ENCODE data around the gene FBXW8. TPM values are rescaled to one million over a fixed set of nuclear protein-coding genes. Genes with fewer than 3 reads are reported as not detected.

The FBXW8 gene
- total RNA-seq, 1 donor from 2014 or later, result 14.5 TPM

DNA sequence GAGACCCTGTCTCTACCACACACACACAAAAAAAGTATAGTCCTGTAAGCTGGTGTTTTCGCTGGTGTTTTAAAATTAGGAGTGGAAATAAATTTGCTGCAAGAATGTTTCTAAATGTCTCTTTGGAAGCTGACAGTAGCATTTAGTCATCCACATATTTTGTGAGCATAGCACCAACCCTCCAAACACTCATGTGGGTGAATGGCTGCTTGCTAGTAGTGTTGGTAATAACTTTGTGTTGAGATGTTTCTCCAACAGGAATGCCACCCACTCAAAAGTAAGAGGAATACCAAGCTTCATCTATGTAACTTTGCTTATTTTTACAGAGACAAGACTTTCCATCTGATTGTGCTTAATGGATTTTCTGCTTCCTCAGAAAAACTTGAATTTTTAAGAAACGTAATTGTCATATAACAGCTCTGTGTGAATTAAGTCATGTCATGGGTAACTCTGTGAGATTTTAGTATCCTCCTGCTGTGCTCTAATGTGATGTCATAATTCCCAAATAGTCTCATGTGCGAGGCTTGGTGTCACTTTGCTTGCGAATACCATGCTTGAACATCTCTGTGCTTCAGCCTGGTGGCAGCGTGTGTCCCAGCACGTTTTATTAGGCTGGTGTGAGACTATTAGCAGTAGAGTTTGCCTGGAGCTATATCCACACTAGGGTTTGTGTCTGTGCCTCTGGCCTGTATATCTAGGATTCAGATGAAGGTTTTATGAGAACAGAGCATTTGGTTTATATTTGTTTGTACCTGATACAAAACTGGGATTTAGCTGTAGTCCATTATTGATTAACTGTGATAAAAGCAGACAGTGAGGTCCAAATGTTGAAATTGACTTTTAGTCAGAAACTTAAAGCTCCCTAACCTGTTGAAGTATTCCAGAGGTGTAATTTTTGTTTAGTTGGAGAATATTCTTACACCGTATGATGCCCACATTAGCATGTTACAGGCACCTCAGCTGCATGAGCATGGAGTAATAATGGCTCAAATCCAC is 80.5 kb downstream of the FBXW8 start:
- DNase-seq, result no peak

DNA sequence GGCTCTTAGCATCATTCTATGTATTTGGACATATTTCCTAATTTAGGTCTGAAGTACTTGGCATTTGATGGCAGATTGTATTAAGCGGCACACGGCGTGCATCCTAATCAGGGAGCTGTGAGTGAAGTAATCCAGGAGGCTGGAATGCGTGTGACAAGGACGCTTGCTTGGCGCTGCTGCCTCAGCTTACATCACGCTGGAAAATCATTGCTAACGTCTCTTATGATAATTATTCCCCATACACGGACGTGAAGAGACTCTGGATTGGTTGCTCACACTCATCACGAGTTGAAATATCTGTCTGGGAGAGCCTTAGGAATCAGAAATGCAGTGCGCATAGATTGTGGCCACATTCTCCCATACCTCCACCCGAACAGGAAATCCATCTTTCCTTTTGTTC is 85.3 kb downstream of the FBXW8 start:
- DNase-seq, result no peak

DNA sequence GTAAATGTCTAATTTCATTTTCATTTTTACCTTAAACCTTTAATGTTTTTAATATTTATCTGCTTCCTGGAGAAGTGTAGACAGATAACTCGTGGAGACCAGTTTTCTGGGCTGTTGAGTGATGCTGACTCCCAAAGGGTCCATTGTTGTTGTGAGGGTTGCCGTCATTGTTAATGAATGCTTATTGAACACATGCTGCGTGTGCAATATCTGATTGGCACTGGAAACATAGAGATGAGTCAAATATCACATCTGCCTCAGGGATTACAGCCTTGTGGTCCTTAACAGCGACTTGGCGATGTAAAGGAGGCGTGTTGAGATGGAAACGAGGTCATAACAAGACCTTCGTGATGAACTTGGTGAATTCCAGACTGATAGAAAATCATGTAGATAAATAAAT is 85.9 kb downstream of the FBXW8 start:
- no peak for DNase-seq

GRCh38 chr12:116999066-116999465 is 88.3 kb downstream of the FBXW8 start:
- DNase-seq, result no peak

GRCh38 chr12:117000316-117000715 is 89.6 kb downstream of the FBXW8 start:
- DNase-seq, result no peak

- DNase-seq, result no peak
These were observed 91.5 kb downstream of the FBXW8 start for GRCh38 chr12:117002051-117002817.

DNA sequence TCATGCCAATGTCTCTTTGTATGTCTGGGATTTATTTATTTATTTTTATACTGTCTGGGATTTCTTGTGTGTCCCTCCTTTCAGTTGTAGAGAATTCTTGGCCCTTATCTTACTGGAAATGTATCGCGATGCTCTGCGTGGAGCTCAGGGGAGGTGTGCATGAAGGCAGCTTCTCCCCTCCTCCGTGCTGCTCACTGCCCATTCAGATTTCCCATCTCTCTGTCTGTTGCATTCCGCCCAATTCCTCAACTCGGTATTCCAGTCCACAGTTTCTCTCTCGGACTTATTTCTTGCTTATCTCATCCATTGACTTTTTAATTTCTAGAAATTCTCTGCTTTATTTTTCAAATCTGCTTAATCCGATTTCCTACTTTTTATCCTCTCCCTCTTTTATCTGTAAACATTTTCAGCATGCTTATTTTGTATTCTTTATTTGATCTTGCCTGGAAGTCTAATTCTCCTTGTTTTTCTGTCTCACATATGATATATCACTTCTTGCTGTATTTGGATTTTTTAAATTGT is 93.2 kb downstream of the FBXW8 start:
- no peak for DNase-seq

DNA sequence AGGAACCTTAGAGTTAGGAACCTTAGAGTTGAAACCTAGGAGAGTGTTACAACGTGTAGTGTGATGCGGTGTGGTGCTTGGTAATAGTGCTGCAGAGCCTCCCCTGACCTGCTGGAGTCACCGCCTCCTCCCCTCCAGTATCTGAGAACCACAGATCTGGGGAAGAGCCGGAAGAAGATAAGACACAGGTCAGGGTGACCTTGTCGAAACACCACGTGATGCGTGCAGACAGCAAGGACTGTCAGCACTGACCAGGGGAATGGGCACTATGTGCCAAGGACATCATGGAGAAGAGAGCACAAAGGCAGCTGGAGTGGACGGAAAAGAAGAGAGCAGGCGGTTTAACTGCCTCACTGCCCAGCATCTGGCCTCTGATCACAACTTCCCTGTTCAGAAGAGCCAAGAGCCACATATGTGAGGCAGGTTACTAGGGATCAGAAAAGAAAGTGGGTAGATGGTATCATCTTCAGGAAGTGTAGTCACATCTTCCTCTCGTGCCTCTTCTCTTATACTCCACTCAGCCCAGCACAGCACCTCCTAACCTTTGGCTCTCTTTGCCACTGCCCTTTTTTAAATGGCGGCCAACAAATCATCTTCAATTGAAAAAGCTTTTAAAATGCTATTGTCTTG is 94.8 kb downstream of the FBXW8 start:
- no peak for DNase-seq

GRCh38 chr12:117006333-117006732 is 95.6 kb downstream of the FBXW8 start:
- DNase-seq, result peak; percentile 10

- no peak for DNase-seq
These were observed 96.8 kb downstream of the FBXW8 start for GRCh38 chr12:117007577-117007976.

- DNase-seq, result no peak
These were observed 99.0 kb downstream of the FBXW8 start for GRCh38 chr12:117009759-117010158.

DNA sequence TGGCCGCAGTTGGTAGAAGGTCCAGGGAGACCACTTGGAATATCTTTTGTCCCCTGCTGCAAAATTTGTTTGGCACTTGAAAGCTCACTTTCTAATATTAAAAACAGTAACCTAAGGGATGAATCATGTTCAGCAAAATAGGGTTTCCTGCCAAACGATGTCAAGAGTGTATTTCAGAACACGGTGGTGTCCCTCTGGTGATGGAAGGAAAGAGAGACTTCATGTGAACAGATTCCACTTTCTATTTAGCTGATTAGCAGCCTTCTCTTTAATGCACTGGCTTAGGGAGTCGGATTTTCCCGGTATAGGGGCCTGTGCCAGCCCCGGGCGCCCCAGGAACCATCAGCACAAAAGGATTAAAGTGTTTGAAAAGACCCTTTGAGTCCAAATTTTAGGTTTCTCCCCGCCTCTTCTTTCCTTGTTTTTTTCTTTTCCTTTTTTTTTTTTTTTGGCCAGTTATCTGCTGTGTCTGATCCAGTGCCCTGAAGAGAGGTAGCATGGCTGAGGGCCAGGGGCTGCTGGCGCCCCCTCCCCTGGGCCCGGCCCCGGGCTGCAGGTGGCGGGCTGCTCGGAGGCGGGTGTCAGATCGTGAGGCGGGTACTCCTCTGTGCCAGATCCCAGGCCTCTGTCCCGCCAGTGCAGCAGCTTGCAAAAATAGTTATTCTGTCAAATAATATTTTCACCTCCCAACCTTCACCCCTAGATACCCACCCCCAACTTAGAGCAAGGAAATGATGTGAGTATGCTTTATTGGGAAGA is 100.1 kb downstream of the FBXW8 start:
- no peak for DNase-seq

DNA sequence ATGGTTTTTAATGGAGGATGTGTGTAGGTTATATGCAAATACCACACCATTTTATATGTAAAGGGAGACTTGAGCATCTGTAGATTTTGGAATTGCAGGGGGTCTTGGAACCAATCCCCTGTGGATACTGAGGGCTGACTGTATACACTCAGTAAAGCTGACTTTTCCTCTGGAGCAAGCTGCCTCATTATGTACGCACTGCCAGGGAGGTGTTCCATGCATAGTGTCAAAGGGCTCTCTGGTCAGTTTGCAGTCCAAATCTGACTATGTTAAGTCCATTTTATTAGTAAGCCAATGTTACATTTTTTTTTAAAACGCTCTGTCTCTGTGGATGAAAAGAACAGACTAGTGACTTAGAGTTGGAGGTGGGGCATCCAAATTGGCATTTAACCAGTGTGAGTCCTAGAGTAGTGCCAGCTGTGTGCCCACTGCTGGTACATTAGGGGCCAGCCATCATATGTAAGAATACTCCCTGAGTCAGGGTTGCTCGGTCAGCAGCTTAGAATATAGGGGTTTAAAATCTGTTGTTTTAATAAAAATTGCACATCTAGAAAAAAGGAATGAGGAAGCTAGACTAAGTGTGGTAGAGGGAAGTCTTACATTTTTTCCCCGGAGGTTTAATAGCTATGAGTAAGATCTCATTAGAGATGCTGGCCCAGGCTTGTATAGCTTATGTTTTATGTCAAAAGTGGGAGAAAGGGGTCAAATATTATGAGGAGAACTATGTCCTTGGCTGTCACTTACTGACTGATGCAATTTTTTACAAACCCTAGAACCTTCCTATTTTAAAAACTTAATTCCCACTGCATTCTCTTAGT is 101.4 kb downstream of the FBXW8 start:
- no peak for DNase-seq

- DNase-seq, result no peak
These were observed 103.0 kb downstream of the FBXW8 start for GRCh38 chr12:117013726-117014125.

DNA sequence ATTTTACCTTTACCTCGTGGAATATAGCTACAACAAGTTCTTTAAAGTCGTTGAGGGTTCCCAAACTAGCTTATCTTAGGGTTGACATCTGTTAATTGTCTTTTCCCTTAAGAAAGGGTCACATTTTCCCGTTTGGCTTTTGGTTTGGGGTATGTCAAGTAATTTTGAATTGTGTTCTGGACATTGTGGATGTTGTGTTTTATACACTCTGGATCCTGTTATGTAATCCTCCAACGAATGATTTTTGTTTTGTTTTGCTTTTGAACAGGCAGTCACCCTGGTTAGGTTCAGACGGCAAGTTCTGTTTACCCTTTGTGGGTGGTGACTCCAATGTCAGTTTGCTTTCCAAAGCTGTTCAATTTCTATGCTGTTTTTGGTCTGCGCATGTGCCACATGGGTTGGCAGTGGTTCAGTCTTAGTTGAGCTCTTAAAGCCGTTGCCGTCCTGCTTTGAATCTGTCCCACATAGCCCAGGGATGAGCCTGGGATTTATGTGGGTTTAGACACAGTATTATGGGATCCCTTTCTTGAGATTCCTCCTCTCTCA is 103.7 kb downstream of the FBXW8 start:
- DNase-seq, result no peak

DNA sequence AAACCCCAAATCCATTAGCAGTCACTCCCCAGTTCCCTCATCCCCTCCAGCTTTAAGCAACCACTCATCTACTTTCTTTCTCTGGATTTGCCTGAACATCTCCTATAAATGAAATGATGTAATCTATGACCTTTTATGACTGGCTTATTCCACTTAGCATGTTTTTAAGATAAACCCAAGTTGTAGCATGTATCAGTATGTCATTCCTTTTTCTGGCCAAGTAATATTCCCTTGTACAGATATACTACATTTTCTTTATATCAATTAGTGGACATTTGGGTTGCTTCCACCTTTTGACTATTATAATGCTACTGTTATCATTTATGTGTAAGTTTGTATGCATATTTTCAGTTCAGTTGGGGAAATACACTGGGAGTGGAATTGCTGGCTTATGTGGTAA is 105.1 kb downstream of the FBXW8 start:
- no peak for DNase-seq

- DNase-seq, result no peak
These were observed 107.1 kb downstream of the FBXW8 start for GRCh38 chr12:117017807-117018206.

DNA sequence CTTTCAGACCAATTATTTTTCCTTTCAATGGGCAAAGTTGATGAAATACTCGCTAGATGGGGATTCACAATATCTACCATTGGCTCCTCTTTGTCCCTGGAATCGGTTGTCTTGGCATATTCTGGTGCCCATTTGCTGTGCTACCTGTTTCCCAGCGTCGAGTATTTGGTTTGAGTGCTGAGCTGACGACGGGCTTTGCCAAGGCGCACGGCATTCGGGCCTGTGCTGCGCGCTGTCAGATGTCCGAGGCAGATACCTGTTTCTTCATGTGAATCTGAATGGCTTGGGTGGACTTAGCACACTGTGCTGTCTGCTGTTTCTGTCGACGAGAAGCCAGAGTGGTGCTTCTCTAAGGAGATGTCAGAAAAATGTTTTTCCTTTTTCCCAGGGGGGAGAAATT is 107.5 kb downstream of the FBXW8 start:
- DNase-seq, result no peak

DNA sequence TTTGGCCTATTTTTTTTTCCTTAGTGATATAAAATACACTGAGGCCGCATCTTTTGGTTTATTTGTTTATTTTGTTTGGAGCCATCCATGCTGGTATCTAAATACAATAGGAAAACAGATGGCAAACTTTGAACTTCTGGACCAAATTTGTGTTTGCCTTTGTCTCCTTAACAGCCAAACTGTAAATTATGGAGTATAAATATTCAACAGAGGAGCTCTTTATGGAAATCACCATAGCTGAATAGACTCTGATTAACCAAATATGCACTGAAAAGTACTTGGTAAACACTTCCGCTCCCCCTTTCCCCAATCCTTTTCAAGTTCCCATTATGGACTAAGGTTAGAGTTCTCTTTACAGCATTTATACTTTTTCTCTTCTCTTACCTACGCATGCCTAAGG is 107.9 kb downstream of the FBXW8 start:
- no peak for DNase-seq

GRCh38 chr12:117019866-117020265 is 109.1 kb downstream of the FBXW8 start:
- no peak for DNase-seq

All from tongue (tissue), 2 donors.